HG03520 (cell line): ENCODE data around the gene MAP6.

Experiments used
- ATAC-seq: cut with Tn5 transposase; IDR thresholded peaks from one replicate; pipeline ENCODE4 v1.9.1; 2021; ENCODE audit warnings: mild to moderate bottlenecking, moderate library complexity; ENCODE audit not compliant: unreplicated experiment

MAP6 gene

DNA sequence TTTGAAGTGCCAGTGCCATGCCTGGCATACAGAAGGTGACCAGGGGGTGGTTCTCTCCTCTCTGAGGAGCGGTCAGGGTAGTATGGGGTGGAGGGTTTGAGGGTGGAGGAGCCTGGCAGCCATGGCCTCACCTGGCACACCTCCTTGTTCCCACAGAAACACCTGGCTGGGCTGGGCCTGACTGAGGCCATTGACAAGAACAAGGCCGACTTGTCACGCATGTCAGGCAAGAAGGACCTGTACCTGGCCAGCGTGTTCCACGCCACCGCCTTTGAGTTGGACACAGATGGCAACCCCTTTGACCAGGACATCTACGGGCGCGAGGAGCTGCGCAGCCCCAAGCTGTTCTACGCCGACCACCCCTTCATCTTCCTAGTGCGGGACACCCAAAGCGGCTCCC is 97.2 kb downstream of the MAP6 start:
- ATAC-seq, result no peak

DNA sequence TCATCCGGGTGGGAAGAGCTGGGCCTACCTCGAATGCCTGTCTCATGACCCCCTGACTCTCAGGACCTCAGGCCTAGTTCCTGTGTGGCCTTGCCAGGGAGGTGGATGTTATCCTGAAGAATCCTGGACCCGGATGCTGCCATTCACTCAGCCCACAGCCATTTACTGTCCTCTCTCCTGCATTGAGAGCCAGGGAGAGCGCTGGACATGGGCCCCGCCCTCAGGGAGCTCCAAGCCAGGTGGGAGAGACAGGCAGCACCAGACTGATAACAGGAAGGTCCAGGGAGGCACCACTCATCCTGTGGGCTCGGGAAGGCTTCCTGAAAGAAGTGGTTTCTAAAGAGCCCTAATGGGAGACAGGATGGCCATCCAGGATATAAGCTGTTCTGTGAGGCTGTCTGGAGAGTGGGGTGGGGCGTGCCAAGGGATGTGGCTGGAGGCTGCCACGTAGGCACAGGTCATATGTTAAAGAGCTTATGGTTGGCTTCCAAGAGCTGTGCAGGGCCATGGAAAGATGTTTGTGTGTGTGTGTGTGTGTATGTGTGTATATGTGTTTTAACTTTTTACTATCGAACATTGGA is 98.2 kb downstream of the MAP6 start:
- ATAC-seq, result no peak

DNA sequence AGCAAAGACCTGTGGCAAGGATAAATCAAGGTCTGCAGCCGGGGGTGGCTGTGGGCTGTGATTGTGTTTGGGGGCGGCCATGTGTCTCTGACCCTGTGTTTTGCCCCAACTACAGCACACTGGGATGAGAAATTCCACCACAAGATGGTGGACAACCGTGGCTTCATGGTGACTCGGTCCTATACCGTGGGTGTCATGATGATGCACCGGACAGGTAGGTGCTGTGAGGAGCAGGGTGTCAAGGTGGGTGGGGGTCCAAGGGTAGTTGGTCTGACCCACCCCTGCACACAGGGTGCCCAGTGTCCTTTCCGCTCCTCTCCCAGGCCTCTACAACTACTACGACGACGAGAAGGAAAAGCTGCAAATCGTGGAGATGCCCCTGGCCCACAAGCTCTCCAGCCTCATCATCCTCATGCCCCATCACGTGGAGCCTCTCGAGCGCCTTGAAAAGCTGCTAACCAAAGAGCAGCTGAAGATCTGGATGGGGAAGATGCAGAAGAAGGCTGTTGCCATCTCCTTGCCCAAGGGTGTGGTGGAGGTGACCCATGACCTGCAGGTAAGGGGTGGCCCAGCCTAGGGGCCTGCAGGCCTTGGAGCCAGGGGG is 100.1 kb downstream of the MAP6 start:
- ATAC-seq, result no peak

DNA sequence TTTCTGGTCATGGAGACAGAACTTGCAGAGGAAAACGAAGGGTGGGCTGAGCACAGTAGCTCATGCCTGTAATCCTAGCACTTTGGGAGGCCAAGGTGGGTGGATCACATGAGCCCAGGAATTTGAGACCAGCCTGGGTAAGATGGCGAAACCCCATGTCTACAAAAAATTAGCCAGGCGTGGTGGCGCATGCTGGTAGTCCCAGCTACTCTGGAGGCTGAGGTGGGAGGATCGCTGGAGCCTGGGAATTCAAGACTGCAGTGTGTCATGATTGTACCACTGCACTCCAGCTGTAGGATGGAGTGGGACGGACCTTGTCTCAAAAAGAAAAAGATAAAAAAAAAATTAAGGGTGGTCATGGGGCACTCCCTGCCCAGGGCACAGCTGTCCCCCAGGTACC is 100.9 kb downstream of the MAP6 start:
- ATAC-seq, result no peak

DNA sequence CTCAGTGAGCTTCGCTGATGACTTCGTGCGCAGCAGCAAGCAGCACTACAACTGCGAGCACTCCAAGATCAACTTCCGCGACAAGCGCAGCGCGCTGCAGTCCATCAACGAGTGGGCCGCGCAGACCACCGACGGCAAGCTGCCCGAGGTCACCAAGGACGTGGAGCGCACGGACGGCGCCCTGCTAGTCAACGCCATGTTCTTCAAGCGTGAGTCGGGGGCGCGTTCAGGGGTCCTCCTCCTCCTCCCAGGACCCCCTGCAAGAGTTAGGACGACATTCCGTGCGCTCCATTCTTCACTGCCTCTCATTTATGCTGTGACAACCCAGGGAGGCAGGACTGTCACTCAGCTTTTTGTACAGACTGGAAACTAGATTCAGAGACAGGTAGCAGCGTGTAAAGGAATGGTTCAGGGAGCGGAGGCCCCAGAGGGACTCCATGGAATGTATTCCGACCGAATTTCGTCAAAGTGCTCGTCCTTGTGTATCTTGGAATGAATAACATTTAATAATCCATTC is 102.0 kb downstream of the MAP6 start:
- no peak for ATAC-seq

DNA sequence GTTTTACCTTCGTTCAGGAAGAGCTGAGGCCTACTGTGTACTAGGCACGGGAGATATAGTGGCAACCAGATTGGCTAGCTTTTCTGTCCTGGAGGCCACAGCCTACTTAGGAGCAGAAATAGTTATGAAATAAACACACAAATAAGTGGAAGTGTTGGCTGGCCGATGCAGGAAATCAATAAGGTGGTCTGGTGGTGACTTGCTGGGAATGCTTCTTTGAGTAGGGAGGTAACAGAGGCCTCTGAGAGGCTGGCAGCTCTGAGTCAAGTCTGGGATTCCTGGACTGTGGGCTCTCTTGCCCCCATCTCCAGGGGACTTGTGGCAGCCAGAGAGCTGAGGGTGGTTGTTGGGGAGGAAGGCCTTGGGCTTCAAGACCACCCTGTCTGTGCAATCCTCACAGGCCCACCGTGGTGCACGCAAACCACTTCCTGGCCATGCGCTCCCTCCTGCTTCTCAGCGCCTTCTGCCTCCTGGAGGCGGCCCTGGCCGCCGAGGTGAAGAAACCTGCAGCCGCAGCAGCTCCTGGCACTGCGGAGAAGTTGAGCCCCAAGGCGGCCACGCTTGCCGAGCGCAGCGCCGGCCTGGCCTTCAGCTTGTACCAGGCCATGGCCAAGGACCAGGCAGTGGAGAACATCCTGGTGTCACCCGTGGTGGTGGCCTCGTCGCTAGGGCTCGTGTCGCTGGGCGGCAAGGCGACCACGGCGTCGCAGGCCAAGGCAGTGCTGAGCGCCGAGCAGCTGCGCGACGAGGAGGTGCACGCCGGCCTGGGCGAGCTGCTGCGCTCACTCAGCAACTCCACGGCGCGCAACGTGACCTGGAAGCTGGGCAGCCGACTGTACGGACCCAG is 102.7 kb downstream of the MAP6 start:
- no peak for ATAC-seq

DNA sequence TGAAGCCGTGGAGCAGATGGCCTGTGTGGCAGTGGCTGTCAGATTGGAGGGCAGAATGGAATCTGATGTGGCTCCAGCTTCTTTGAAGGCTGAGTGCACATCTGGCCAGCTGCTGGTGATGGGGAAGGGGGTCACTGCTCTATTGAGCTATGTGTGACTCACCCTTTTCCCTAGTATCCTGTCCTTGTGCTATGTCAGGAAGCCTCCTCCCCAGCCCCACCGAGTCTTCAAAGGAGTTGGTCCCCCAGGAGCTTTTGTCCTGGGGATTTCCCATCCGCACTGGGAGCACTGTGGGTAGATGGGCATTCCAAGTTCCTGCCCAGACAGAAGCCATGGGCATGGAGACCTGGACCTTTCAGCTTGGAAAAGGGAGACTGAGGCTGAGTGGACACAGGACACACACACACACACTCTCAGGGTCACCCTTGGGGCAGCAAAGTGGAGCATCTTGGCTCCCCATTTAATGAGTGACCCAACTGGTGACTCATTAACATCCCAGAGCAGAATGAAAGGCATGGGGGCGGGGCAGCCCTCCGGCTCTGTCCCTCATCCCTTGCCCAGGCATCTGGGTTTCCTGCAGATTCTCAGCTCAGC is 103.5 kb downstream of the MAP6 start:
- no peak for ATAC-seq

DNA sequence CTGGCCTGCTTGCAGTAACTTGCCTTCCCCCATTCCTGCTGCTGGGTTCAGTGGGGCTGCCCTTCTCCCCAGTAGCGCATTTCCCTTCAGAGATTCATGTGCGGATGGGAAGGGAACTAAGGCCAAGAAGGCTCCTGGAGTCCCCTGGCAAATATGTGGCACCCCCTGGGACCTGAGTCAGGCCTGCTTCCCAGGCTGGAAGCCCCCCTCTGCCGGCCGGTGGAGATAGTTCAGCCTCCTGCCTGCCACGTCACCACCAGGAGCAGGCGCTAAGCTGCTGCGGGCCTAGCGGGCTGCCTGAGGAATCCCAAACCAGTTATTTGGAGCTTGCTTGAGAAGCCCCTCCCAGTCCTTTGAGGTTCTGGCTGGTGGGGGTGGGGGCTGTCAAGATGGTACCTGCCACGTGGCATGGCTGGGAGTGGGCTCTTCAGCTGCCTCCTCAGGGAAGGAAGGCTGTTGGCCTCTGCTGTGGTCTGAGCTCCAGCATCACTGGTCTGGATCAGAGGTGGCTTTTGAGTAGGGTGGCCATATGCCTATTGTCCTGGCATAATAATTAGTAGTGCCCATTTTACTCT is 104.8 kb downstream of the MAP6 start:
- ATAC-seq, result no peak

DNA sequence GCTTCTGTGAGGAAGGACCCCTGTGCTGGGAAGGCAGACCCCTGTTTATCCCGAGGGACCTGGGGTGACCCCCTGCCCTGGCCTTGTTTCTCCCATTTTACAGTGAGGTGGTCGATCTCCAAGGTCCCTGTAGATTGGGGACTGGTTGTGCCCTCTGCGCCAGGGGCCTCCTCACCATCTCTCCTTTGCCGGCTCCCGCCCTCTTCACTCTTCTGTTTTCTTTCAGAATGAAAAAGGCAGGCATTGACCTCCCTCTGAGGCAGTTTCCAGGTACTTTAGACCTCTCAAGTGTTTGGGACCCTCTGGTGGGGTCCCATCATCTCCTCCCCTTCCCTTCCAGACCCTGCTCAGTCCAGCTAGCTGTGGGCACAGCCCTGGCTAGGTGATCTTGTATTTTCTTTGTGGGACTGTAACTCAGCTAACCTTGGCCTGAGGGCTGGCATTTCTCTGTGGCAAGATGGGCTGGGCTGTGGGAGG is 105.3 kb downstream of the MAP6 start:
- no peak for ATAC-seq

DNA sequence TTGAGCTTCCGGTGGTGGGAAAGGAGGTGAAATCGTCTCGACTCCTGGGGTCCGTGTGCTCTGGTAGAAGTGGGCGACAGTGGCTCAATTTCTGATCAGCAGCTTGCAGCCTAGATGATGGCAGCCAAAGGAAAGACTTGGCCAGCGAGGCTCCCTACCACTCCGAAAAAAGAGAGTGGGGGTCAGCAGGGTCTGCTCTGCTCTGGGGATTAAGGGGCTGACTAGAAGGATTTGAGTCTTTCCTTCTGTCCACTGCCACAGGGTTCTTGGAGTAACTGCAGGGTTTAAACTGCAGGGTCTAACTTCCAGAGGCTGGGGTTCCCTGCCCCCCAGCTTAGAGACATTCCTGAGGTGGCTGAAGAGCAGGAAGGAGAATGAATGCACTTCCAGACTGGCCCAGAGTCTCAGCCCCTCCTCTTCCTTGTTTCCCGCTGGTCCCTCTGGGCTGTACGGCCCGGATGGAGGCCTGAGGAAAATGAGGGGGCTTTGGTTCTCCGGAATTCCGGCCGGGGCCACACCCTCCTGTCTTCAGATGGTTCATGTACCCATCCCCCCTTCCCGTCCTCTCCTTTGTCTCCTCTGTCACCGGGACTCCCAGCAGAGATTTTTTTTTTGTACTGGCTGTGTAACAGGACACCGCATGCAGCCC is 105.9 kb downstream of the MAP6 start:
- no peak for ATAC-seq

DNA sequence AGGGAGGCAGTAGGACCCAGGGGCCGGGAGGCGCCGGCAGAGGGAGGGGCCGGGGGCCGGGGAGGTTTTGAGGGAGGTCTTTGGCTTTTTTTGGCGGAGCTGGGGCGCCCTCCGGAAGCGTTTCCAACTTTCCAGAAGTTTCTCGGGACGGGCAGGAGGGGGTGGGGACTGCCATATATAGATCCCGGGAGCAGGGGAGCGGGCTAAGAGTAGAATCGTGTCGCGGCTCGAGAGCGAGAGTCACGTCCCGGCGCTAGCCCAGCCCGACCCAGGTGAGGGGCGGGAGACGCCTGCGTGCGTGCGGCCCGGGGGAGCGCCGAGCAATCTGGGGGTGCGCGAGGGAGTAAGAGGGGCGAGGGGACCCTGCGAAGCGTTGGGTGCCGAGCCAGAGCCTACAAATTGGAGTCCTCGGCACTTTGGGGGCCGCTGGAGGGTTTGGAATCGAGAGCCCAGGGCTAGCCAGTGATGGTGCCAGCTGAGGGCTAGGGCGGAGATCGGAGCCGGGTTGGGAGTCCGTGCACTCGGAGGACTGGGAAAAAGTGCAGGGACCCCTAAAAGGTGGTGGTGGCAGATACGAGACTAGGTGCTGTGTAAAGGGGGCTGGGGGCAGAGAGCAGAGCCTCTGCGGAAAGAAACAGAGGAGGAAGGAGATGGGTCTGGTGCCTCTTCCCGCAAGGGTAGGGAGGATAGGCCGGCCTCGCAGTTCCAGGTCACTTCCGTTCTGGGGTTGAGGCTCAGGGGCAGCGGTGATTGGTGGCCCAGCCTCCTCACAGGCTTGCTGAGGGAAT is 106.6 kb downstream of the MAP6 start, which contains the start of gene SERPINH1:
SERPINH1 (plus strand) TSS at position 206 of the 788 bp plus-strand sequence. CDS start 4,097 bp downstream, outside the sequence.
- ATAC-seq, result no peak

DNA sequence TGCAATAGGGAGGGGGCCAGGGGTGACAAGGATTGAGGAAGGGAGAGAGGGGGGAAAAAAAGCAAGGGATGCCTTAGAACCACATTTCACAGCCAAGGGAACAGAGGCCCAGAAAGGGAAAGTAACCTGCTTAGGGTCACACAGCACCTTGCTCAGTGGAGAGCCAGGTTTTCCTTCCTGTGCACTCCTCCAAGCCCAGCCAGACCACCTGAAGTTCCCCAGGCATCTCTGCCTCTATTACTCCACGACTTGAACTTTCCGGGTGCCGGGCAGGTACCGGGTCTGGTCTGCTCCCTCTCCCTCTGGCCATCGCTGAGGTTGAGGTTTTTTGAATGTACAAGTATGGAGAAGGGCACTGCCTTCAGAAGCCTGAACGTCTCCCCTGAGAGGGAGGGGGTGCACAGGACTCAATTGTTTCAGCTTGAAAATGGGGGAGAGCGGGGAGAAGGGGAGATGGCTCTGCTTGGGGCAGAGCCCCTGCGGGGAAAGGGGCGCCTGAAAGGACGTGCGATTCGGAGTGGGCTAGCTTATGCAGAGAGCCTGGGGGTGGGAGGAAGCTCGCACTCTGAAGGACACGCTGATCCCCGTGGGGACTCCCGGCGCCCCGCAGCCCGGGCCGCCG is 107.3 kb downstream of the MAP6 start:
- no peak for ATAC-seq

DNA sequence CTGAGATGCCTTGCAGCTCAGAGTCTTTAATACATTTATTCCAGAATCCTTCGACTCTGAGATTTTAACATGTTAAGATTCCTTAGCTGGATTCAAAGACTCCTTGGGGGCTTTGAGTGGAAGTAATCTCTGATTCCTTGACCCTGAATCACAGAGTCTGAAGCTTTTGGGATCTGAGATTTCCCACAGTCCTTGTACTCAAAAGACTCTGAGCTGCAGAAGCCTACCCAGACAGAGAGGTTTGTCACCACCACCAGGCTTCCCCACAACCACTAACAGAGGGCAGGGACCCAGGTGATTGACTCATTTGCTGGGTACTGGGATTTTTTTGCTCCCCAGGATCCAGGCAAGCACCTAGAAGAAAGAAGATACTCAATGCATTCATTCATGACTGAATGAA is 108.2 kb downstream of the MAP6 start:
- ATAC-seq, result no peak

DNA sequence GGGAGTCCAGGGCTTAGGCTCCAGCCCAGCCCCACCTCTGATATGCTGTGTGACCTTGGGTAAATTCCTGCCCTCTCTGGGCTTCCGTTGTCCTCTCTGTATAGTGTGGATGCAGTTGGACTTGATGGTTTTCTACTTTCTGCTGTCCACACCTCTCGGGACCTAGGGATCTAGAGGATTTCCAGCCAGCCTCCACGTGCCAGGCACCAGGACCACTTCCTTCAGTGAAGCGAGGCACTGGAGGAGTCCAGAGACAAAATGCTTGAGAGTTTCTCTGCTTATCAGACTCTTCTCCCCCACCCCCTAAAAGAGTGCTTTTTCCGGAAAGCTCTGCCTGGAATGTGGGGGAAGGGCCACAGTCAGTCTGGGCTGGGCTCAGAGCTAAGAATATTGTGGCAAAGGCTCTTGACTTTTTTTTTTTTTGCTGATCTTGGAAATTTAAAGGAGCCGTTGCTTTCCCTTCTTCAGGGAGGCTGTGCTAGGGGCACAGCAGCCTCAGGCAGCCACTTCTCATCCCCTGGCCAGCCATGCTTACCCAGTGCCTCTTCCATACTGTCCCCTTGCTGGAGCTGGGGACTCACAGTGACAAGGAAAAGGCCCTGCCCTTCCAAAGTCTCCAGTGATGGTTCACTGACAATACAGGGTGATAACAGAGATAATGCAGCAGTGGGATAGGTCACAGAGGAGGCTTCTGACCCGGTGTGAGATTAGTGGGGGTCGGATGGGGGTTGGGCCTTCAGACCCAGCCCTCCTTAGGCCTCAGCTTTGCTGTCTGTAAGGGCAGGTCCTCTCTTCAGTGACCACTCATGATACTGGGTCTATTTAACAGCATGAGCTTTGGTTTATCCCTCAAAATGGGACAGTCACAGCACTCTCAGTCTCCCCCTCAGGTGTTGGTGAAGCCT is 109.6 kb downstream of the MAP6 start:
- no peak for ATAC-seq

DNA sequence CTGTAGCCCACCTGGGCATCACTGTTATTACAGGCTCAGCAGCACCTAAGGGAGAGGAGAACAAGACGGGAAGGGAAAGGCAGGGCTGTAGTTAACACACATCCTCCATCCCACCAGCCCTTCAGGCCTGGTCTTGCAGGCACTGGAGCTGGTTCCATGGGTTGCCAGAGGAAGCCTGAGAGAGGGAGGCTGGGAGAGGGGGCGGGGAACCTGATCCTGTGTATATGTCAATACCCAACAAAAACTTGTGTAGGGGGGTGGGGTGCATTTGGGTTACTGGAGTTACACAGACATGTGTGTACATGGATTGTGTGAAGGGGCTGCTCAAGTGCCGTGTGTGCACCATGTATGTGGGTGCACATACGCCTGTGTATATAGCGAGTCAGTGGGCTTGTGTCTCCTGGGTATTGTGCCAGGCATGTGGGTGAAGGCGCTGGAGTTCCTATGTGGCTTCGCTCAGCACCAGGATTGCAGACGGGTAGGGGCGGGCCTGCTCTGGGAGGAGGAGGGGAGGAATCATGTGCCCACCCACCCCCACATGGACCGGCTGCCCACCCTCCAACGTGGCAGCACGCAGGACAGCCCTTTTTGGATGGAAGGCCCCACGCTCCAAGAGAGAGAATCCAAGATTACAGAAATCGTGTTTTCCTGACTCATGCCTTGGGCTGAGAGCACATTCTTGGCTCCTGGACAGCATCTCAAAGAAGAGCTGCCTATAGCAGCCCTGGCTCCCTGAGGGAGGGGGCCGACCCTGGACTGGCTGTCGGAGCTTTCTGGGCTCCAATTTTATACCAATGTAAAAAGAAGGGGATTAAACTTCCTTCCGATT is 111.0 kb downstream of the MAP6 start:
- no peak for ATAC-seq

DNA sequence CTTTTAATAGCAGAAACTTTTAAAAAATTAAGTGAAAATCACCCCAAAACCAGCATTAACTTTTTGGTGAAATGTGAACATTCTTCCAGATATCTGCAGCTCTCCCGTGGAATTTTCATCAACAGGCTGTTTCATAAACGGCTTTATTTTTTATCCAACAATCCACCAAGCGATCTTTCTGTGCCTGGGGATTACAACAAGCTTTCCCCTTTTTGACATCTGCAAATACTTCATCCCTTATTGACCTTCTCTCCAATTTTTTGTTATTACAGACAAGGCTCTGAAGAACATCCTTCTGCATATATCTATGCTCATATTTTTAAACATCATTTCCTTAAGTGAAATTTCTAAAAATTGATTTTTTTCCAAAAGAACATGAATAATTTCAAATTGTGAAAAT is 112.6 kb downstream of the MAP6 start:
- no peak for ATAC-seq

DNA sequence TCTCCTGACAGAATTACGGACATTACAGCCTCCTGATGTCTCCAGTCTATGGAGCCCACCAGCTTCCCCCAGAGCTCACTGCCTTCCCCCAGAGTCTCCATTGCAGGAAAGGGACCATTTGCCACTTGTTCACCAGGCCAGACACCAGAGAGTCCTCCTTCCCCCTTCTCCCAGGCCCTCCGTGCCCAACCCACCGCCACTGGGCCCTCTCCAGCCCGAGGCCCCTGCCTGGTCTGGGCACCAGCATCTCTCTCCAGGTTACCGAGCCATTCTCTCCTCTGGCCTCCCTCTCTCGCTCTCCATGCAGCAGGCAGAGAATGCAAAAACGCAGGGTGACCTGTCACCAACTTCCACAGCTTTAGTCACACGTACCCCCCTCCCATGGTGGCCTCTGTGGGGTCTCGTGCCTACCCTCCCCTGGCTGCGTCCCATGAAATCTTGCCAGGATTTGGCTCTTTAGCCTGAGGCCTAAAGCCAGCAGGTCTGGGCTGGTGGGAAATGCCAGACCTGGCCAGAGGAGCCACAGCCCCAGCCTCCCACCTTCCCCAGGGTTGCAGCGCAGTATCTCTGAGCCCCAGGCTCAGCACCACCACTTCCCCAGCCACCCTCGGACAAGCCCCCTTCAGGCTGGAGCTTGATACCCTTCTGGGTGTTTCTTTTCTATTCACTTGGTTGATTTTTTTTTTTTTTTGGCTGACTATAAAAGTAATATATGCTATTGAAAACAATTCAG is 113.6 kb downstream of the MAP6 start:
- ATAC-seq, result no peak
